ENCODE results near the gene SPDYE4.

SPDYE4 gene

DNA sequence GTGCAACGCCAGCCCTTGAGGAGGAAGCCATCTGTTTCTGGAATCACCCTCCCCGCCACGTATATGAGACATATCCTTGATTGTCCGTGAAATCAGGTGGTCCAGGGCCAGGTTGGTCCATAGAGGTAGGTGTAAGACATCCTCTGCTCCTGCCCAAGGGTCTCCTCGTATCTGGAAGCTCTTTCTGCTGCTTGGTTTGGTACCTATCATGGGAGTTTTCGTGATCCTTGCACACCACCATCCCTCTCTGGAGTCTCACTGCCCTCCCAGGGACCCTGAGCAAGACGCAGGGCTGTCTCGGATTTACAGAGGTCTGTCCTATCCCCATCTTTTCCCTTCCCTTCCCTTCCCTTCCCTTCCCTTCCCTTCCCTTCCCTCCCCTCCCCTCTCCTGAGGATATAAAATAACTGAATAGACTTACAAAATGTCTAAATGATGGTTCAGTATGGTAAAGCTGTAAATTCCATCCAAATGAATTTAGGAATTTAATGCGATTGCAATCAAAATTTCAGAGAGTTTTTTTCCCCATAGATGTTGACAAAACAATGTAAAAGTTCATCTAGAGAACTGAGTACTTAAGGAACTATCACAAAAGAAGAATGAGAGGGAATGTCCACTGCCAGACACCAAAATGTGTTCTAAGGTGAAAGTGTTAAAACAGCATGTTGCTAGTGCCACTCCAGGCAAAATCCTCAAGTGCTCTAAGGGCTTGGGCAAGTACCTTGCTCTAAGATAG is 11.7 kb downstream of the SPDYE4 start:
- peak; percentile 72 for FAIRE-seq
- peak; percentile 80 for TF ChIP-seq POLR2A (IDR thresholded peaks at IDR 0.05; ENCODE audit: low read depth, low read length)
- TF ChIP-seq POLR2AphosphoS5 (IDR thresholded peaks at IDR 0.05; ENCODE audit: low read depth, low read length) = peak; percentile 81
- no peak for TF ChIP-seq TAF1 (IDR thresholded peaks at IDR 0.05; ENCODE audit: borderline replicate concordance, low read depth, low read length)
- DNase-seq (ENCODE audit: insufficient read length) = no peak

DNA sequence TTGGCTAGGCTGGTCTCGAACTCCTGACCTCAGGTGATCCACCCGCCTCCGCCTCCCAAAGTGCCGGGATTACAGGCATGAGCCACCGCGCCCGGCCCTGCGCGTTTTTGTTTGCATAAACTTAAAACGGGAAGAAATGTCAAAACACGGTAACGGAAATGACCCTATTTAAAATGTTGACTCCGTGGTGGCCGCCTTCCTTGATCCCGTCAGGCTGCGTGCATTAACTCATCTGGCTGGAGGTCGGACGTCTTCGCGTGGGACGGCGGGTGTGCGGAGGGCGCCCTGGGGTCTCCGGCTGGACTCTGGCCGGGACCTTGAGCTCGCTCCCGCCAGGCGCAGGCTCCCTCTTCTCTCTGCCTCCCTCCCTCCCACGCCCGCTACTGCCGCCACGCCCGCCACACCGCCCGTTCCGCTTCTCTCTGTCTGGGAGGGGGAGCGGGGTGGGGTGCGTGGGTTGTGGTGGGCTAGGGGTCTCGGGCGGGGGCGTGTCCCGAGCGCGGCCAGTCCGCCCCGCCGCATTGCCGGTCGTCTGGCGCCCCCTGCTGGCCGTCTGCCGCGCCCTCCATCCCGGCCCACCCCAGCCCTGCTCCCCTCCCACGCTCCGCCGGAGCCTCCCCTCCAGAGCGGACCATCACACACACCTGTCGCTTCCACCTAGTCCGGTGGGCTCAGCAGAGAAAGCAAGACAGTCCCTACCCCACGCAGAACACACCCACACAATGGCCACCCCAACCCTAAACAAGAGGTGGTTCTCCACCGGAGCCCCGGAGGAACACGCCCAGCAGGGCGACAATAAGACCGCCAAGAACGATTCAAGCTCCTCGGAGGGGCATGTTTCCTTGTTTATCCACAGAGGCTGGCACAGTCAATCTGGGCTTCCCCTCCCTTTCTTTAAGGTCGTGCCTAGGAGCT is 12.5 kb downstream of the SPDYE4 start:
- no peak for TF ChIP-seq TAF1 (IDR thresholded peaks at IDR 0.05; ENCODE audit: borderline replicate concordance, low read depth, low read length)
- no peak for TF ChIP-seq POLR2AphosphoS5 (IDR thresholded peaks at IDR 0.05; ENCODE audit: low read depth, low read length)
- TF ChIP-seq POLR2A (IDR thresholded peaks at IDR 0.05; ENCODE audit: low read depth, low read length) = no peak
- peak; percentile 96 for FAIRE-seq
- peak; percentile 89 for DNase-seq (ENCODE audit: insufficient read length)

DNA sequence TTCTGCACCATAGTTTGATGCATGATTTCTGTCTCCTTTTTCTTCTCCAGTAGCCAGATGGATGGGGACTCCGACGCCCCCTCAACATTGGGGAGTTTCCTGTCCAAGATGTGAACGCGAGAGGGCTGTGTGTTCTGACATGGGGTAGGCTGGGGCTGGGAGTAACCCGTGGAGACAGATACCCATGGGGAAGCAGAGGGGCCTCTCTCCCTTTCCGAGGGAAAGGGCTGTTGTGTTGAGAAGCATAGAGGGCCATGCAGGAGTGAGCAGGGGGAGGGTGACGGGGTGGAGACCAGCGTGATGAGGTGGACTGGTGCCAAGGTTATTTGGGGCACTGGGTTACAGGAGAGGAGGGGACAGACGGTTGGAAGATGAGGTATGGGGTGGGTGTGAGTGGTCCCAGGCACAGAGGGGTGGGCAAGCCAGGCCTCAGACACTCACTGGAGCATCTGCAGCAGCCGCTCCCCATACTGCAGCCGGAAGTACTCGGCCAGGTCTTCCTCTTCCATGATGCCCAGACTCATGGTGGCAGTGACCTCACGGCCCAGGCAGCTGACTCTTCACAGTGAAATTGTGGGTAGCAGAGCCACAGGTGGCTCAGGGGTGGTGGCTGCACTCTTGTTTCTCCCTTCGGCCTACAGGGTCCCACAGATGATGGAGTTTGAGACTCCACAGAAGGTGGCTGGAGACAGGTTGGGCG is 14.1 kb downstream of the SPDYE4 start:
- no peak for TF ChIP-seq POLR2A (IDR thresholded peaks at IDR 0.05; ENCODE audit: low read depth, low read length)
- no peak for TF ChIP-seq TAF1 (IDR thresholded peaks at IDR 0.05; ENCODE audit: borderline replicate concordance, low read depth, low read length)
- TF ChIP-seq POLR2AphosphoS5 (IDR thresholded peaks at IDR 0.05; ENCODE audit: low read depth, low read length) = no peak
- DNase-seq (ENCODE audit: insufficient read length) = no peak
- FAIRE-seq = no peak

DNA sequence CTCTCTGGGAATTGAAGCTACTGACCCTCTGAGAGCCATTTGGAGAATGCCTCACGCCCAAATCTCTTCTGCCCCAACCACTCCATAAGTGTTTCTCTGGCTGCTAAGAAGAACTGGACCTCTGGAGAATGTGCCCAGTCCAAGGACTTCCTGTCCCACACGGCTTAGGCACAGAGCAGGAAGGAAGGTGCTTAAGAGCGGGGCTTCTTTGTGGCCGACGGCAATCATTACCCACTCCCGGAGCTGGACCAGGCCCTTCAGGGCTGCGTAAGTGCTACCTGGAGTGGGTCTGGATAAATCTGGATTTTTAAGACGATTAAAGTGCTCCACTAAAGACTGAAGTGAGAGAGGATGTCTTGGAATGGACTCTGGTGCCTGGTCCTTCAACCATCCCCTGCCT is 15.5 kb downstream of the SPDYE4 start:
- FAIRE-seq = no peak
- no peak for TF ChIP-seq POLR2A (IDR thresholded peaks at IDR 0.05; ENCODE audit: low read depth, low read length)
- TF ChIP-seq POLR2AphosphoS5 (IDR thresholded peaks at IDR 0.05; ENCODE audit: low read depth, low read length) = no peak
- TF ChIP-seq TAF1 (IDR thresholded peaks at IDR 0.05; ENCODE audit: borderline replicate concordance, low read depth, low read length) = no peak
- no peak for DNase-seq (ENCODE audit: insufficient read length)

DNA sequence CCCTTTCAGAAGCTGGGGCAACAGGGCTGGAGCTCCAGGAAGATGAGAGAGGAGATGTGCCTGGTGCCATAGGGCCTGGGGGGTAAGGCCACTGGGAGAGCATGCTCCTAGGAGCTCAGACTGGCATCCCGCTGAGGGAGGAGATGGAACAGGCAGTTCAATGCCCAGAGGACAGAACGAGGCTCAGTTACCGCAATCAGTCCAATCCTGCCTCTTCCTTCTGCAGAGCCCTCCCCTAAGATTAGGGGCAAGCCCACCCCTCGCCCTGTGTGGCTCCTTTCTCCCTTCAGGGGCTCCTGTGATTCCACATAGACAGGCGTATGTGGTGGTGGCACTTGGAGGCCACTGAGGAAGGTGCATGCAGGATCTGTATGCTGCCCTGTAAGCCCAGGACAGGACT is 16.1 kb downstream of the SPDYE4 start:
- no peak for FAIRE-seq
- no peak for DNase-seq (ENCODE audit: insufficient read length)
- no peak for TF ChIP-seq POLR2AphosphoS5 (IDR thresholded peaks at IDR 0.05; ENCODE audit: low read depth, low read length)
- no peak for TF ChIP-seq POLR2A (IDR thresholded peaks at IDR 0.05; ENCODE audit: low read depth, low read length)
- no peak for TF ChIP-seq TAF1 (IDR thresholded peaks at IDR 0.05; ENCODE audit: borderline replicate concordance, low read depth, low read length)

DNA sequence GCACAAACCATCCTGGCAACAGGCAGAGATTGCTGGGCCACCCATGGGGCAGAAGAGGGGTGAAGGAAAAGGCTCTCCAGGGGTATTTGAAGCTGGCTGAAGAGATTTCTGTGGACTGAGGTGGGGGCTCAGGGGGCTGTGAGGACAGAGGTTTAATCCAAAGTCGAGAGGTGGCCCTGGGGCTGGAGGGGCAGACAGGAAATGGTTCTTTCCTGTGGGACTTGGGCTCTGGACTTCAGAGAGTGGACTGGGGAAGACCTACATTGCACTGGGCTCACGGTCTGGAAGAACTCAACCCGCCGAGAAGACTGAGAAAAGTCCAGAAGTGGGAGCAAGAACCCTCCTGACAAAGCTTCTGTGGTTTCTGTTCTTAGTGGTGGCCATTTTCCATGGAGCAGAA is 16.6 kb downstream of the SPDYE4 start:
- TF ChIP-seq TAF1 (IDR thresholded peaks at IDR 0.05; ENCODE audit: borderline replicate concordance, low read depth, low read length) (no peak), POLR2AphosphoS5 (IDR thresholded peaks at IDR 0.05; ENCODE audit: low read depth, low read length) (no peak), POLR2A (IDR thresholded peaks at IDR 0.05; ENCODE audit: low read depth, low read length) (no peak)
- no peak for FAIRE-seq

DNA sequence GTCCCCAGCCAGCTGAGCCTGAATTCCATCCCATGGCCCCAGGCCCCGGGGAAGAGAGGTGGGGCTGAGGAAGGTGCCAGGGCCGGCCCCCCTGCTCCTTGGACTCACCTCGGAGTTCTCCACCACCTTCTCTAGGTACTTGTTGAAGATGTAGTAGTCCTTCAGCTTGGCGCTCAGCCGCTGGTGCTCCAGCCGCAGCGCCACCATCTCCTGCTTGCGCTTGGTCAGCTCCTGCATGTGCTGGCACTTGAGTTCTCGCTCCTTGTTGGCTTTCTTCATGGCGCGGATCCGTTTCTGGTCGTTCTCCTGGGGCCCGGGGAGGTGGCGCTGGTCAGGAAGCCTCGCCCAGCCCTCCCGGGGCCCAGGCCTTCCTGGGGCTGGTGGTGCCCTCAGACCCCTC is 17.0 kb downstream of the SPDYE4 start:
- DNase-seq (ENCODE audit: insufficient read length) (no peak), FAIRE-seq (no peak)
- TF ChIP-seq POLR2A (IDR thresholded peaks at IDR 0.05; ENCODE audit: low read depth, low read length) = no peak
- no peak for TF ChIP-seq POLR2AphosphoS5 (IDR thresholded peaks at IDR 0.05; ENCODE audit: low read depth, low read length)
- TF ChIP-seq TAF1 (IDR thresholded peaks at IDR 0.05; ENCODE audit: borderline replicate concordance, low read depth, low read length) = no peak

More for the DNA sequence above, 16.6 kb downstream of the SPDYE4 start:
- DNase-seq (ENCODE audit: insufficient read length) = no peak

DNA sequence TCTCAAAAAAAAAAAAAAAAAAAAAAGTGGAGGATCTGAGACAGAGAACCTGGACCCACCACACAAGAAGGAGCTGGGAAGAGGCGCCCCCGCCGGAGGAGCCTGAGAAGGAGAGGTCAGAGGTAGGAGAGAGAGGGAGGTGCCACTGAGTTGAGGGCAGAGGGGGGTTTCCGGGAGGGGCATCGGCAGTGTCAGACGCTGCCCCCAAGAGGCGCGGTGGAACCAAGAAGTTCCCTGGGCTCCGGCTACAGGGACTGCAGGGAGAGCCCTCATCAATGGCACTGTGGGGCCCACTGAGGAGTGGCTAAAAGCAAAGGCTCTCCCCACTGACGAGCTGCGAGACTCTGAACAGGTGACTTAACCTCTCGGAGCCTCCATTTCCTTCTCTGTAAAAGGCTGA is 17.9 kb downstream of the SPDYE4 start:
- DNase-seq (ENCODE audit: insufficient read length) = no peak
- no peak for TF ChIP-seq POLR2AphosphoS5 (IDR thresholded peaks at IDR 0.05; ENCODE audit: low read depth, low read length)
- no peak for TF ChIP-seq TAF1 (IDR thresholded peaks at IDR 0.05; ENCODE audit: borderline replicate concordance, low read depth, low read length)
- TF ChIP-seq POLR2A (IDR thresholded peaks at IDR 0.05; ENCODE audit: low read depth, low read length) = no peak
- peak; percentile 53 for FAIRE-seq

DNA sequence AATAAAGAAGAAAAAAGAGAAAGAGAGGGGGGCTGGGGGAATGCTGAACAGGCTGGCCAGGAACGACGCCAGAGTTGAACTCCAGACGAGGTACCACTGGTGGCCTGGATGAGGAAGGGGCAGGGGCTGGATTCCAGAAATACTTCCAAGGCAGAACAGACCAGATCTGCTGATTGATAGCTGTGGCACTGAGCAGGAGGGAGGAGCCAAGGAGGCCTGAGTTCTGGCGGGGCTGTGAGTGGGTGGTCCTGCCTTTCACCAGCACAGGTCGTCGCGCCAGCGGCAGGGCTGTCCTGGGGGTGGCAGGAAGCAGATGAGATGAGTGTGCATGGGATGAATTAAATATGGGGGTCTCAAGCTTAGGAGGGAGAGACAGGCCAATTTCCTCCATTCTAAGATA is 19.2 kb downstream of the SPDYE4 start:
- TF ChIP-seq POLR2A (IDR thresholded peaks at IDR 0.05; ENCODE audit: low read depth, low read length) (no peak), TAF1 (IDR thresholded peaks at IDR 0.05; ENCODE audit: borderline replicate concordance, low read depth, low read length) (no peak), POLR2AphosphoS5 (IDR thresholded peaks at IDR 0.05; ENCODE audit: low read depth, low read length) (no peak)
- no peak for DNase-seq (ENCODE audit: insufficient read length)
- no peak for FAIRE-seq

DNA sequence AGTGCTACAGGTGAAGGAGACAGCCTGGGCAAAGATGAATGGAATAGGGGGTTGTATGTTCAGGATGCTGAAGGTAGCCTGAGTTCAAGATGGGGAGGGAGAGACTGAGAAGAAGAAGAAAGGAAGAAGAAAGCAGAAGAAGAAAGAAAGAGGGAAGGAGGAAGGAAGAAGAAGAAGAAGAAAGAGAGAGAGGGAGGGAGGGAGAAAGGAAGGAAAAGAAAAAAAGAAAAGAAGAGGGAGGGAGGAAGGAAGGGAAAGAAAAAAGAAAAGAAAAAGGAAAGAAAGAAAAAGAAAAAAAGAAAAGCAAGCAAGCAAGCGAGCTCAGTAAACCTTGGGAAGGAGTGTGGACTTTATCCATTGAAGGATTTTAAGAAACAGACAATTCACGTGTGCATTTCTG is 21.6 kb downstream of the SPDYE4 start:
- FAIRE-seq = no peak
- TF ChIP-seq POLR2A (IDR thresholded peaks at IDR 0.05; ENCODE audit: low read depth, low read length) (no peak), POLR2AphosphoS5 (IDR thresholded peaks at IDR 0.05; ENCODE audit: low read depth, low read length) (no peak), TAF1 (IDR thresholded peaks at IDR 0.05; ENCODE audit: borderline replicate concordance, low read depth, low read length) (no peak)
- no peak for DNase-seq (ENCODE audit: insufficient read length)

DNA sequence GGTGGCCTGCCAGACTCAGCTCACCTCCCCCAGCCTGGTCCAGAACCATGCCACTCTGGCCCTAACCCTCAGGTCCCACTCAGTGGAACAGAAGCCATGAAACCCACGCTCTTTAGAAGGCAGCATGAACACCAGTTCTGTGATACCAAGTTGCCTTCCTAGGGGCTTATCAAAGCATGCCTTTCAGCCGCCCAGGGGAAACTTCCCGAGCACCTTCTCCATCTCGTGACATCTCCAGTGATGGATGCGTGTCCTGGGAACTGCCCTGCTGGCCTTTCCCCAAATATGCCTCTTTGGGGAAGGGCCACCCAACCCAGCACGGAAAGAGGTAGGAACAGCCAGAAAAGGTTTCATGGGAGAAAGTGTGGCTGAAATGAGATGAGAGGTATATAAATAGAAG is 22.0 kb downstream of the SPDYE4 start:
- TF ChIP-seq TAF1 (IDR thresholded peaks at IDR 0.05; ENCODE audit: borderline replicate concordance, low read depth, low read length) = no peak
- TF ChIP-seq POLR2AphosphoS5 (IDR thresholded peaks at IDR 0.05; ENCODE audit: low read depth, low read length) = no peak
- no peak for TF ChIP-seq POLR2A (IDR thresholded peaks at IDR 0.05; ENCODE audit: low read depth, low read length)
- DNase-seq (ENCODE audit: insufficient read length) = no peak
- no peak for FAIRE-seq

All from GM12892 (cell line).